Activated CD4-positive, alpha-beta T cell treated with anti-CD3 and anti-CD28 coated beads for 24 hours (primary cell): ENCODE data around the gene P2RY14.

Experiments
- DNase-seq, 2 donors: peaks; one replicate each; pipeline ENCODE4 v3.0.0-alpha.2; 2020; ENCODE audit warnings: low read depth in 2 of 2

P2RY14 gene

DNA sequence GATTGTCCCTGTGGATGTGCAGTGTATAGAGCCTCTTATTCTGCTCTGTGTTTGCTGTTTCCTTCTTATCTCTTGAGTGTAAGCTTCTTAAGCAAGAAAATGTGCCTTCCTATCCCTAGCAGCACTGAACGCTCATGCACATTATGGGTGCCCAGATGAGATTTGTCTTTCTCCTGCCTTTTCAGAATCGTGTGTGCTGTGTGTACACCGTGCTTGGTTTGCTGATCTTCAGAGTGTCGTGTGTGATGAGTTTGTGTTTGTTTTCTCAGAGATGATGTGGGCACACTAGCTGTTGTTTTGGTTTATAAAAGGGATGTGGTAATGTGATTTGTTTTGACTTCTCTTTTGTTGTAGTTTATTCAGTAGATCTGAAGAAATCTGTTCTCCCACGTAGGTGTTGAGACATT, 95.1 kb downstream of the P2RY14 start:
- no peak for DNase-seq

DNA sequence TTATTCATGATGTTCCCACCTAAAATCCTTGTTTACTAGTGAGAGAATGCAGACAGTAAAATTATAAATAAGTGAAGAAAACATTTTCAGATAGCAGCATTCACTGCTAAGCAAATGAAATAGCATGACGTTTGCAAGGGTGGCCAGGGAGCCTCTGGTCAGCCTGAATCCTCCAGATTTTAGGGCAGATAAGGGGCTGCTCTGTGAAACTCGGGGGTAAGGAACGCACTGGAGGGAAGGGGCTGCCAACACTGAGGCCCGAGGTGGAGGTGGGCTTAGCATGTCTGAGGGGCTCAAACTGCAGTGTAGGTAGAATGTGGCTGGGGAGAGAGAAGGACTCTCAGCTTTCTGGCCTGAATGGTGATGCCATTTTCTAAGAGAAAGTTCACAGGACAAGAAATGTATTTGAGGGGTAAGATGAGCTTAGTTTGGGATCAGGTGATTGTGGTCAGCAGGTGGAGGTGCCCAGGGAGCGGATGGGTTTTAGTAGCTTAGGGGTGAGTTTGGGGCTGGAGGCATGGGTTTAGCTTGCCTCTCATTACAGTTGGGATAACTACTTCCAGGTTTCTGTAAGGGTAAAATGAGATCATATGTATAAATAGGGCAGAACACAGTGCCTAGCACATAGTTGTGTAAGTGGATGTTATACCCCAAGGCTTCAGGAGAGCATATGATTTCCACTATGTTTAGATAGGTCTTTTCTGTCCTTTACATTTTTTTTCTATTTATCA, 95.8 kb downstream of the P2RY14 start:
- no peak for DNase-seq

DNA sequence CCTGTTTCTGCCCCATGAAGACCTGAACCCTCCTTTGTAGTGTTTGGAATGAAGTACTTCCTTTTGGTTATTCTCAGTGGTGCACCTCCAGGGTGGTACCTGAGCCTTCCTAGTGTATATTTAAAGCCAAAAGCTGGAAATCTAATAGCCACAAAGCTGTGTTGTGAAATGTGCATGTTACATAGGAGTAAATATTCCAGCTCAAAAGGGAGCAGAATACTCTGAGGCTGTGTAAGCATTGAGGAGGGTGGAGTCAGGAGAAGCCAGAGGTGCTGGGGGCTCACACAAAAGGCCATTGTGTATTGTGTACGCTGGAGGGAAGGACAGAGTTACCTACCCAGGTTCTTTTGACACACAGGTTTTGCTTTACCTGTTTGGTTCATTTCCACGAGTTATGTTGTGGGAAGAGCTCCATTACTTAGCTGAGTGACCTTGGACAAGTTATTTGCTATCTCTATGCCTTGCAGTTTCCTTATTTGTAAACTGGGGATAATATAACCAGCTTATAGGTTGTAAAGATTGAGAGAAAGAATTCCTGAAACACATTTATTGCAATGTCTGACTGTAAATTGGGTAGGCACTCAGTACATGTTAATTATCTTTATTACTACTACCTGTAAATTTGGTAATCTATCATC, 100.0 kb downstream of the P2RY14 start:
- no peak for DNase-seq

DNA sequence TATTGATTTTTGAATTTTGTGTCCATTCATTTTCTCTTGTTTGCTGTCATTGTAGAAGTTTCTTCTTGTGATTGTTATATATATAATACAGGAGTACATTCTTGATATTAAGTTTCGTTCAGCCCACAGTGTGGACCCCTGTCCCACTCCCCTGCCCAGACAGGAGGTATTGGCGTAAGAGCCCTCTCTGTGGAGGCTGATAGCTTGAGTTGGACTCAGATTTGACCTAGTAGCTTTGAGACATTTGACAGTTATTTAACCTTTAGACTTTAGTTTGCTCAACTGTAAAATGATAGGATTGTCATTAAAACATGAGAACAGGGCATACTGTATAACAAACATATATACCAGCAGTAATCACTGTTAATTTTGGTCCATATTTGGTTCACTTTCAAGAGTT, 102.4 kb downstream of the P2RY14 start:
- no peak for DNase-seq

DNA sequence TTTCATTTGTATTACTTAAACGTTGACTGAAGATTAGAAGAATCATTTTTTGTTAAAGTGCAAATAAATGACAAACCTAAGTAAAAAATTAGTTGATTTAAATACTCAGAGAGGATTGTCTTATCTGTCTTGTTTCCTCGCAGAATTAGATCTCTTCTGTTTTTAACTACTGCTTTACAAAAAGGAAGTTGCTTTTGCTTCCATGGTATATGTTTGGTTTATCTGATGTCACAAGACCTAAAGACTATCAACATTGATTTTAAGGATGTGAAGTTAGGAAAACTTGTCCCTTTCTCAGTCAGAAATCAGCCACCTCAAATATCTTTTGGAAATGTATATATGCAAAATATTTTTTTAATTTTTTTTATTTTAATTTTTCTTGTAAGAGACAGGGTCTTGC, 104.0 kb downstream of the P2RY14 start:
- DNase-seq = no peak

DNA sequence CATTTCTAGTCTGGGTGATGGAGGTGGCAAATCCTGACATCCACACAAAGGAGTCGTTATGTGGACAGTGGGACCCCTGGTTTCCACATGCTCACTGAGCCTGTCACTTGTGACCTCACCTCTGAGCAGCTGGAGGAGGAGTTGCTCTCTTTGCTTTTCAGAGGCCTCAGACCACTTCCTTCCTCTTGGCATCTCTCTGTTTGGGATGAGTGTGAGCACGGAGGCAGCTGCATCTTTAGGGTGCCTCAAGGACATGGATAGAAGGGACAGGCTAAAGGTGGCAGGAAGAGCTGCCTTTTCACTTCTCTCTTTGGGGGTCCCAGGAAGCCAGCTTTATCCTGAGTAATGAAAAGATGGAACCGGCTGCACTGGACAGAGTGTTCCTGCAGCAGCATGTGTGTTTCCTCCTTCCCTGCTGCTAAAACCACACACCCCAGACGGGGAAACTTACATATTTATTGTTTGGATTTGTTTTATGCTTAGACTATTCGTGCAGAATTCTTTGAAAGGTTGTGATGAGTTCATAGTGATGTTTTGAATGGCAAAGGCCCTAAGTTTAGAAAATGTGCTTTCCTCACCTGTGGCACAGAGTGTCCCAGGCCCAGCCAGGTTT, 107.1 kb downstream of the P2RY14 start:
- no peak for DNase-seq

DNA sequence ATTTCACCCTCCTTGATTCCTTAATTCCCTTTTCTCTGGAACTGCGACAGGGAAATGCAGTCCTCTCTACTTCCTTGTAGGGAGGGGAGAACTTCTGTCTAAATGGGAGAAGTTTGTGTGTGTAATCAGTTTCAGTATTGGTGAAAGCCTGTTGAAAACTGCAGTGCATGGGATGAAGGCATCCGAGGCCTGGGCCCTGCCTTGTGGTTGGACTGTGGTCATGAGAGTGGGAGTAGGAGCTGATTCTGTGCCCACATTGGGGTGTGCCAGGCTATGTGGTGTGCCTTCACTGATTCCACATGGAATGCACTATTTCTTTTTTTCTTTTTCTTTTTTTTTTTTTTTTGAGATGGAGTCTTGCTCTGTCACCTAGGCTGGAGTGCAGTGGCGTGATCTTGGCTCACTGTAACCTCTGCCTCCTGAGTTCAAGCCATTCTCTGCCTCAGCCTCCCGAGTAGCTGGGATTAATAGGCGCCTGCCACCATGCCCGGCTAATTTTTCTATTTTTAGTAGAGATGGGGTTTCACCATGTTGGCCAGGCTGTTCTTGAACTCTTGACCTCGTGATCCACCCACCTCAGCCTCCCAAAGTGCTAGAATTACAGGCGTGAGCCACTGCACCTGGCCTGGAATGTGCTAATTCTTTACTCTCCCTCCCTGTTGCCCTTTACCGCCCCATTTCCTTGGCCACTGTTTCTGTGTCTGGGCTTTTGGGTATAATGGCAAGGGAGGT, 108.2 kb downstream of the P2RY14 start:
- peak; percentile 23 to 37 for DNase-seq

DNA sequence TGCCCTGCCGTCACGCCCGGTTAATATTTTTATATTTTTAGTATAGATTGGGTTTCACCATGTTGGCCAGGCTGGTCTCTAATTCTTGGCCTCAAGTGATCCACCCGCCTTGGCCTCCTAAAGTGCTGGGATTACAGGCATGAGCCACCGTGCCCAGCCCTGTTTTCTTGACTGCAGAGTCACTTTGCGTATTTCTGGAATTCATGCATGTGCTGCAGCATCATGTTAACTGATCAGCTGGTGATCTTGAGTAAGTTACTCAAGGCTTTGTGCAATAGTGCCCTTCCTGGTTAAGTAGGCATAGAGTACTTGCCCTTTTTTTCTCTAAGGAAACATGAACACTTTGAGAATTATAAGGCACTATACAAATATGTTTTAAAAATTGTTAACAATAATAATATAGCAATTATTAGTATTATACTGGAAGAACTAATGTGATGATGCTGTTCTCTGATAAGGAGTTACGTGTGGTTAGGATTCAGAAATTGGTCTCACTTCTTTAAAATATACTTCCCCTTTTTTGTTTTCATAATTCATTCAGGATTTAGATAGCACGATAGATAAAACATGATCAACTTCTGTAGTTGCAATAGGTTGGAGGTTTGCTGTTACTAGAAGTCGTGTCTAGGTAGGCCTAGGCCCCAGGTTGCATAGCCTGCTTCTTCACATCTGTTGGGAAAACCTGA, 108.9 kb downstream of the P2RY14 start:
- no peak for DNase-seq

DNA sequence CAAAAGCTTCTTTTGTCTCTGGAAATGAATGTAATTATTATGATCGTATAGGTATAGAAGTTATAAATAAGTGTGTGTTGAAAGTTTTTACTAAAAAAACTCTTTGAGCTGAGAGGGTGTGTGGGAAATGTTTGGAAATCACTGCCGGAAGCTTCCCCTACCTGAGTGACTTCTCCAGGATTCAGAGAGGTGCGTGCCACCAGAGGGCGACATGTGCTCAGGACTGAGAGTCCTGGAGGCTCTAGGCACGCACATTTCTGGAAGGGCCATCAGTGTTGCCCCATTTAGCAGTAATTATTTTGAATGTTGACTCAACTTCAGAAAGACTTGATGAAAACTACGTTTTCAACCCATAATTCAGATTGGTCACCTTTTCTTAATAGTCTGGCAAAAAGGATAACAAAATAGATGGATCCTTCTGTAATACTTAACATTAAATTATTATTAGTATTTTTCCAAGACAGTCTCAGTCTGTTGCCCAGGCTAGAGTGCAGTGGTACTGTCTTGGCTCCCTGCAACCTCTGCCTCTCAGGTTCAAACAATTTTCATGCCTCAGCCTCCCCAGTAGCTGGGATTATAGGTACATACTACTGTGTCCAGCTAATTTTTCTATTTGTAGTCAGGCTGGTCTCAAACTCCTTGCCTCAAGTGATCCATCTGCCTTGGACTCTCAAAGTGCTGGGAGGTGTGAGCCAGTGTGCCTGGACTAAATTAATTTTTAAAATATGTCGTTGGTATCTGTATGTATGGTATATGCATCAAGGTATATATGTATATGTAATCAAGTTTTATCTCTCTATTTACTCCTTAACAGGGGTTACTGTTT, 109.9 kb downstream of the P2RY14 start:
- DNase-seq = peak; percentile 79 to 83

DNA sequence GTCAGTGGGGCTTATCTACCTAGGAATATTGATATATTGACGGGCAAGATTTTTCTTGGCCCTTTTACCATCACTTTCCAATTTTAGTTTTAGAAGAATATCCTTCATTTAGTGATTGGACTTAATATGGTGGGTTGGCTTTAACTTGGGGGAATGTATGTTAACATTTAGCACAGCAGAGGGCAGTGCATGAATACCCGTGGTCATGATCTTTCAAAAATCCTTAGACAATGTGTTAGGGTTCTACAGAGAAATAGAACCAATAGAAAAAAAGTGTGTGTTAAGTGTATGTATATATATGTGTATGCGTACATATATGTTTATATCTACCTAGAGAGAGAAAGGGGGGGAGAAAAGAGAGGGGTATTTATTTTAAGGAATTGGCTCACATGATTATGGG, 112.2 kb downstream of the P2RY14 start:
- no peak for DNase-seq

DNA sequence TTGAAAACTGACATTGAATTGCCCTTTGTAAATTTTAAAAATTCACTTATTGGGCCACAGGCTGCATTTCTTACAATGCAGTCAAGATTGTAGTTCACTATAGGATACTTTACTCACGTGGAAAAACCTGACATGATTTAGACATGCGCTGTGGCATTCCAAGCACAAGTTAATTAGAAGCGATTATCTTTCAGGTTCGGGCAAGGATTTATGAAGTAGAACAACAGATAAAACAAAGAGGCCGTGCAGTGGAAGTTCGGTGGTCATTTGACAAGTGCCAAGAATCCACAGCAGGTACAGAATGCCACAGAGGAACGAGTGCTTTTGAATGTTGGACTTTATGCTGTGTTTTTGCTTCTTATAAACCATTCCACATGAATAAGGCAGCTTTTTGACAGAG, 113.1 kb downstream of the P2RY14 start:
- DNase-seq = no peak
